CD4-positive, alpha-beta T cell treated with Interleukin-10 for 1 hour (primary cell): ENCODE data around the gene CLEC4E.
"Not testable (repeated sequence)": the region's sequence is repeated elsewhere in the genome, so short reads cannot be mapped to it uniquely, and the experiment has no call there.

ENCODE experiments used
- DNase-seq: peaks from one replicate; pipeline ENCODE4 v3.0.0-alpha.2; 2020

CLEC4E gene

DNA sequence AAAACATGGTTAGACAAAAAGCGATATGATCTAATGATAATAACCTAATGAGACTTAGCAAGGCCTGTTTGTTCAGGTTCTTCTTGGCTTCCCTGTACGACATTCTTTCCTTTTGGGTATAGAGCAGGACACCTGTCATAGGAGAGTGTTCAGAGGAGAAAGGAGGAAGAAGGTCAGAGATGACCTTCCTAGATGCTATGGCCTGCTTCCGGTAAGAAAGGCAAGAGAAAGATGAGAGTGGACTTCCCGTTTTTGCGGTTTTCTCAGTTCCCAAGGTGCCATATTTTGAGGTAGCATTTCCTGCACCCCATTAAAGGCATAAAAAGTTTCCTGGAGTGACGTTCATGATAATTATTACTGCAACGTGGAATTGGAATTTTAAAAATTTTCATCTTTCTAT, 8.7 kb downstream of the CLEC4E start:
- DNase-seq = no peak

DNA sequence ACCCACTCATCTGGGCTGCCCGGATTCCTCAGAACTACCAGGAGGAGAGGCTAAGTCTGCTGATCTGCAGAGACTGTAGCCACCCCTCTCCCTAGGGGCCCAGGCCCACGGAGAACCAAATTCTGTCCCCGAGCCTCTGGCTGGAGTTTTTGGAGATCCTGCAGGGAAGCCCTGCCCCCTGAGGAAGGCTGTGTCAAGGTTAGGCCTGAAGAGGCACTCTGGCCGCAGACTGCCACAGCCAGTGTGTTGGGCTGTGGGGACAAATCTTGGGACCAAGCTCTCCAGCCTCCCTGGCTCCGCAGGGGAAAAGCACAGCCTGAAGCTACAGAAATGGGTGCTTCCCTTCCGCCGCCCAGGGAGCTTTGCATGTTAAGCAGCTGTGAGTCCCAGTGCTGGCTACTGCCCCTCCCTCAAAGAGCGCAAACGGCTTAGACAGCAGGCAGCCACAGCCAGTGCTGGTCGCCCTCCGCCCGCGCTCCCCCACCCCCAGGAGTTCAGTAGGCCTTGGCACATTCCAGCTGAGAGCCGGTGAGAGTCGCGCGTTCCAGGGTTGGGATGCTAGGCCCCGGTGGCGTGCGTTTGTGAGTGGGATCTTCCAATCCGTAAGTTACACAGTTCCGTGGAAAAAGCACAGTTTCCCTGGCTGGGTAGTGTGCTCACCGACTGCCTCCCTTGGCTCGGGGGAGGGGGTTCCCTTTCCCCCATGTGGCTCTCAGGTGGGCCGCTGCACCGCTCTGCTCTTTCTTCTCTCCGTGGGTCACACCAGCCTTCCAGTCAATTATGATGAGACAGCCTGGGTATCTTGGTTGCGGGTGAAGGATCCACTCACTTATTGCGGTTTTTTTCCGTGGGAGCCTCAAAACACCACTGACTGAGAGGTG, 13.2 kb downstream of the CLEC4E start:
- DNase-seq = no peak

DNA sequence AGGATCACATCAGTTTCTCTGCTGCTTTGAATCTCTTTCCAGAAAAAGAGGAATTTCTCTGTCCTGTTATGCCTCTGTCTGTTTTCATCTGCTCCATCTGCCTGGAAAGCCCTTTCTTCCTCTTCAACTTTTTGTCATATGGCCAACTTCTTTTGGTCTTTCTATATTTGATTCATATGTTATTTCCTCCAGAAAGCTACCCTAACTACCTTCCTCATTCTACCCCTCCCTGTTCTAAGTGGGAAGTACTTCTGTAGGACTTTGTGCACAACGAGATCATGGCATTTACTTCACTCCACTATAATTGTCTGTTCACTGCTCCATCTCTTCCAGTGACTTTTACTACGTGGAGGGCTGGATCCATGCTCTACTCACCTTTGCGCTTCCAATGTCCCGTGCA, 21.5 kb downstream of the CLEC4E start:
- no peak for DNase-seq

DNA sequence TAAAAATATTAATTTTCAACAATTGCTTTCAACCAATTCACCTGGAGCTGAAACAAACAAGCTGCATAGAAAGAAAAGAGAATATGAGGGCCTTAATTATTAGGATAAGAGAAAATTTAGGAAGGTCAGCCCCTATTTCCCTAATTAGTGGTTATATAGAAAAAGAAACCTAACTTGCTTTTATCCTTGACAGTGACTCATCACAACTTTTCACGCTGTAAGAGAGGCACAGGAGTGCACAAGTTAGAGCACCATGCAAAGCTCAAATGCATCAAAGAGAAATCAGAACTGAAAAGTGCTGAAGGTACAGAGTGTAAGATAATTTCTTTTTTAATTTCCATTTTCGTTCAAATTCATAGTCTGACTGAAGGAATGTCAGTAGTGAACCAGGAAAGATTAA, 22.7 kb downstream of the CLEC4E start:
- DNase-seq = no peak

DNA sequence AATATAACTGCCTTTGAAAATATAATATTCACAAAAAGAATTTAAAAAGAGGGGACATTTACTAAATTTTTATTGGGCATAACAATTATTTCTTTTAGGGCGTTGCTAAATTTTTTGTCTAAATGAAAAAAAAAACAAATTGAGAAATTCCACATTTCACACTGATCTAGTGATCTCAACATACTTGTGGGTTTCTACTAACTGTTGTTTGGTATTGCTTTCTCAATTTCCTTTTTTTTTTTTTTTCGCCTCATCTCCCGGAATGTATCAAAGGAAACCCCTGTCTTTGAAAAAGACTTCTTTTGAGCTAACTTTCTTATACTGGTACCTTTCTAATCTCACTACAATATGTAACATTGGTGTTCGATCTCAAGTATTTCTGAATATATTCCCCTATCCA, 27.4 kb downstream of the CLEC4E start, which contains the start of gene CLEC4D:
Gene CLEC4D, plus strand, starts transcription at position 248 of the 400 bp plus-strand sequence. CDS start 230 bp downstream, outside the sequence.
- DNase-seq = no peak

DNA sequence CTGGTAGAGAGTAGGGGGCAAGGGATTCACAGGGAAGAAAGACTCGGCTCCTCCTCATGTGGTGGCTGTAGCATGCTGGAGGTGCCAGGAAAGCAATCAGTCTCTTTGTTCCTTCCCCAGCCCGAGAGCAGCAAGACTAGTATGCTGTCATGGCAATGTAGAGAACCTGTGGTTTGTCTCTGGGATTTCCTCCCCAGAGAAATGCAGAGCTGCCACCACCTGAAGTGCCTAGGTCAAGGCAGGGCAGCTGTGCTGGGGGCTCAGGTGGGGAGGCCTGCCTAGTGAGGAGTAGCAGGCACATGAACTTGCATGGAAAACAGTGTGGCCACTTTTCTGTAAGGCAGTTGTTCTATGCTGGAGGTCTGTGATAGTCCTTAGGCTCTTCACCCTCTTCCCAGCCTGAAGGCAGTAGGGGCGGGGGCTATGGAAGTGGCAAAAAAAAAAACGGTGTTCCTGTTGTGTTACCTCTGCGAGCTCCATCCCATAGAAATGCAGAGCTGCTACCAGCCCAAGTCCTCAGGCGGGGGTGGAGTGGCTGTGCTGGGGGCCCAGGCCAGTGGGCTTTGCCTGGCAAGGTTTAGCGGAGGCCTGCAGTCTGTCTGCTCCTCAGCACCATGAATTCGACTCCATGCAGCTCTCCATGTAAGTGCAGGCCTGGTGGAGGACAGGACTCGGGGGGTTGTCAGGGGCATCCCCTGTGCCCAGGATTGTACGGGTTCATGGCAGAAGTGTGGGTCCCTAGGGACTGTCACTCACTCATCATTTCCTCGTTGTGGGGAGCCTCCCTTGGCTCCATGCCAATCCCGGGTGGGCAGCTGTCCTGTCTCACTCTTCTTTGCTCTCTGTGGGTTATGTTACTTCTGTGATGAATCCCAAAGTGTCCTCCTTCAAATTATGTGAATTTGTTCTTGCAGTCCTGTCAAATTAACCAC, 31.5 kb downstream of the CLEC4E start:
- no peak for DNase-seq

DNA sequence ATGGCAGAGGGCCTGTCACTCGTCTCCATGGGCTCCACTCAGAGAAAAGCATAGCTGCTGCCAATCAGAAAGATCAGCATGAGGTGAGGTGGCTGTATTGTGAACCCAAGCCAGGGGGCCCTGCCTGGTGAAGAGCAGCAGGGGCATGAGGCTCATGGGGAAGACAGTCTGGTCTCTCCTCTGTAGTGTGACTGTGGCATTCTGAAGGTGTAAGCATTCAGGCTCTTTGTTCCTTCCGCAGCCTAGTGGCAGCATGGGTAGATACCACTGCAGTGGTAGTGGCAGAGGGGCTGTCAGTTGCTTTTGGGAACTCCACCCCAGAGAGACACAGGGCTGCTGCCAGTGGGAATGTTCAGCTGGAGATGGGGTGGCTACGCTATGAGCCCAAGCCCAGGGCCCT, 32.5 kb downstream of the CLEC4E start:
- no peak for DNase-seq

DNA sequence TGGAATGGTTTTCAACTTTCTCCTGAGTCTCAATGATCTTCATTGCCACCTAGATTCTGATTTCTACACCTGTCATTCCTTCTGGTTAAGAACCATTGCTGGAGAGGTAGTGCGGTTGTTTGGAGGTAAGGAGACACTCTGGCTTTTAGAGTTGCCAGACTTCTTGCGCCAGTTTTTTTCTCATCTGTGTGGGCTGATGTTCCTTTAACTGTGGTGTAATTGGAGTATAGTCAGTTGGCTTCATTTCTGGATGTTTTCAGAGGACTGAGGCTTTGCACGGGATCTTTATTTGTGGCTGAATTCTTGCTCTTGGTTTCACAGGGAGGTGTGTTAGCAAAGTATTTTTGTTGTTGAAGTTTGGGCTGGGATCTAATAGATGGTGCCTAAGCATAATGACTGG, 33.1 kb downstream of the CLEC4E start:
- no peak for DNase-seq

DNA sequence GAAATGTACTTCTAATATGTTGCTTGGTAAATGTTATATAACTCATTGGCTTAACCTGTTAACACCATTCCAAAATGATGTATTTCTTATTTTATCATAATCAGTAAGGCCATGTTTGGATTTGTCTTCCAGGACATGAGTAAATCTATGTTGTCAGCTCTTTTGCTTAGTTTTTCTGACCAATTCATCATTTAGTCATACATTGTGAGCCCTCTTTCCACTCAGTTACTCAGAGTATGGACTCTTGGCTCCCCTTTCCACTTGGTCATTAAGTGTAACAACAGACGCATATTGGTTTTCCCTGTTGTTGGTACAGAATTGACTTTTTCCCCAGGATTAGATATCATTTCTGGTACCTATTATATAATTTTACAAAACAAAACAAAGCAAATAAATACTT, 36.4 kb downstream of the CLEC4E start:
- DNase-seq = no peak

DNA sequence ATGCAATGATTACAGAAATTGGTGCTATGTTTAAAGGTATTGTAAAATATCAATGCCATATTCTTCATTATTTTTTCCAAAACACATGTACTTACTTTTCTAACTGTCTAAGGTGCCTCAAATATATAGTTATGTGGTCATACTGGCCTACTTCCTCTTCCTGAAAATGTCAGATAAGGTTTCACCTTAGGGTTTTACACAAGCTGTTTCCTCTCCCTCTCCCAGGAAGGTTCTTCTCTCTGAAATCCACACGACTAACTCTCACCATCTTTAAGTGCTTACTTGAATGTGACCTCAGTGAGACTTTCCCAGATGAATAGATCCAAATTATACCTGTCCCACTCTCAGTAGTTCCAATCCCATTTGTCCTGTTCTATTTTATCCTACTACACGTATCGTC, 39.0 kb downstream of the CLEC4E start:
- DNase-seq = peak; percentile 3

DNA sequence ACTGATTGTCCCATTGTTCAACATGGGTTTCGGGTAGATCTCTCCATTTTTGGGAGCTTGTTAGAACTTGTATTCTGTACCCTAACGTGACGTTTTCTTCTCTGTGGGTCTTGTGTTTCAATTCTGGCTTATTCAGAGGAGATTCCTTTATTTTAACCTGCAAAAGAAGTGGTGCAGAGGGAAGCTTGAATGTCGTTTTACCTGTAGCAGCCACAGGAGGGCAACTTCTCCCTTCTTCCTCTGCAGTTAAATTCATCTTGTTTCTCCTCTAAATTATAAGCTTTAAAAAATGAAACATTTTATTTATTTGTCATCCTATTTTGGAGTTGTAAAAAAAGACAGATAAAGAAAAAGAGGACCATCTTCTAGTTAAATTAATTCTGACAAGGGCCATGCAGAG, 41.1 kb downstream of the CLEC4E start:
- no peak for DNase-seq

DNA sequence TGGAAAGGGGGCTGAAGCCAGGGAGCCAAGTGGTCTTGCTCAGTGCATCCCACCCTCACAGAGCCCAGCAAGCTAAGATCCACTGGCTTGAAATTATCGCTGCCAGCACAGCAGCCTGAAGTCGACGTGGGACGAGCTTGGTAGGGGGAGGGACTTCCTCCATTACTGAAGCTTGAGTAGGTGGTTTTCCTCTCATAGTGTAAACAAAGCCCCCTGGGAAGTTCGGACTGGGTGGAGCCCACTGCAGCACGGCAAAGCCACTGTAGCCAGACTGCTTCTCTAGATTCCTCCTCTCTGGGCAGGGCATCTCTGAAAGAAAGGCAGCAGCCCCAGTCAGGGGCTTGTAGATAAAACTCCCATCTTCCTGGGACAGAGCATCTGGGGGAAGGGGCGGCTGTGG, 44.6 kb downstream of the CLEC4E start:
- DNase-seq = not testable (repeated sequence)

DNA sequence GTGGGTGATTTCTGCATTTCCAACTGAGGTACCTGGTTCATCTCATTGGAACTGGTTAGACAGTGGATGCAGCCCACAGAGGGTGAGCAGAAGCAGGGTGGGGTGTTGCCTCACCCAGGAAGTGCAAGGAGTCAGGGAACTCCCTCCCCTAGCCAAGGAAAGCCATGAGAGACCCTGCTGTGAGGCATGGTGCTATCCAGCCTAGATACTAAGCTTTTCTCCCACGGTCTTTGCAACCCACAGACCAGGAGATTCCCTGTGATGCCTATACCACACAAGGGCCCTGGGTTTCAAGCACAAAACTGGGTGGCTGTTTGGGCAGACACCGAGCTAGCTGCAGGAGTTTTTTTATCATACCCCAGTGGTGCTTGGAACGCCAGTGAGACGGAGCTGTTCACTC, 45.0 kb downstream of the CLEC4E start:
- DNase-seq = not testable (repeated sequence)

DNA sequence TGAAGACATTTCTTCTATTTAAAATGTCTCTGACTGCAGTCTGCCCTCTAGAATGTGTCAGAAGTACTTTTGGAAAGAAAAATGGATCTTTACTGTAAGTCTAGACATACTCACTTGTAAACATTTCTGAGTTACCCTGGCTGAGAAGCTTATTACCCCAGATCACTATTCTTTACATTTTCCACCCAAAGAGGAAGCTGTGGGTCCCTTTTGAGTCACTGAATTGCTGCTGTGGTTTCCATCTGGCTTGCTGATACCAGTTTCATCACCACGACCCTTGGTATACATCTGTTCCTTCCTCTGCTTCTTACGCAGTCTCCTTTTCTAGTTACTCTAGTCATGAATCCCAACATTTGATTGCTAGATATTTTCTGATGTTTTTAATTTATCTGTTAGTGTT, 47.6 kb downstream of the CLEC4E start:
- DNase-seq = peak; percentile 36

DNA sequence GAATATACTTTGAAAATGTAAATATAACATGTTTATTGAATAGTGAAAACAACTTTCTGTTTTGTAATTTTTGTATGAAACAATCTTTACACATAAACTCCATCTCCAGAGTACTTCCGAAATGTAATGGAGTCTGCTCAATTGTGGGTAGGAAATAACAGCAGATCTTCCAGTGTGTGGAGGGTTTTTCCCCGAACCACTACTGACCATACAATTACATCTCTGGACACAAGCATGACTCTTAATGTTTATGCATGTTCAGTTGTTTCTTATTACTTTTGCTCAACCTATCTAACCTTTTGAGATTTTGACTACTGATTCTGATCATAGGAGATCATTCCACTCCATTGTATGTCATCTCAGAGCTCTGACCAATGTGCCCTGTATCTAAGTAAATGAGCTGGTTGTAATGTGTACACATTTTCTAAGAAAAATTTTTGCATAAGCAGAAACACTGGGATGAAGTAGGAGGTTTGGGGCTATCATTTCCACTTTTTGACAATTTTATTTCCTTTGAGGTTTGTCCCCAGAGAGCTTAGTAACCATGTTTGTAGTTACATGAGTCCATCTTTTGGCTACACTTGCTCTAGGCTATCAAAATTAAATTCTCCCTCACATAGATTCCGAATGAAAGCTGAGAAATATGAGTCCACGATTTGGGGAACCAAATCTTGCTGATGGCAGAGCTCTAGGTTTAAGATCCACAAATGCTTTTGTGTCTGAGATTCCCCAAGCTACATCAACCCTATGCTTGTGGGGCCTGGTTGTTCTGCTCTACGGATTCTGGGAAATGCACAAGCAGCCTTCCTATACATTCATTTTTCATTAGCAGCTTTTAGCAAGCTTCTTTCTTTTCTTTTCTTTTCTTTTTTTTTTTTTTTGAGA, 48.8 kb downstream of the CLEC4E start:
- no peak for DNase-seq
